Activated CD4-positive, alpha-beta T cell treated with anti-CD3 and anti-CD28 coated beads, Interleukin-2, Interleukin-4, amounts not matched to agents 100 ng/mL and 50 ng/mL, durations not matched to agents 16 hours and 8 hours (primary cell): ENCODE measurements around the gene PLK4.
A peak's percentile ranks its signal among the peaks of the same experiment; 100 is the strongest.
"Not testable (repeated sequence)": the region's sequence is repeated elsewhere in the genome, so short reads cannot be mapped to it uniquely, and the experiment has no call there.

Experiments
- DNase-seq: peaks from one replicate; pipeline ENCODE4 v3.0.0-alpha.2; 2020; ENCODE audit warnings: low spot score

PLK4 gene

DNA sequence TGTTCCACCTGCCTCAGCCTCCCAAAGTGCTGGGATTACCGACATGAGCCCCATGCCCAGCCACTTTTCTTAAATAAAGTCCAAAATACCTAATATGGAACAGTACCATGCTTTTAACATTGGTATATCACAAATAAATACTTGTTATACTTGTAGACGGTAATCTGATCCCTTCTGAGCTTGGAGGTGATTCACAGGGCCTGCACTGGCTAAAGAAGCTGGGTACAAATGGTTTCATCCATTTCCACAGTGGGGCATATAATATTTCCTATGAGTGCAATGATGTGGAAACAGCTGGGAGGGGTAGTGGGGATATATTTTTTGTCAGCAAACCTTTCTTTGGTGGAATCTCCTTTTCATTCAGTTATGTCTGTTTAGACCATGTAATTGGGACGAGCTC, 35.8 kb downstream of the PLK4 start:
- no peak for DNase-seq

- no peak for DNase-seq
Measured at GRCh38 chr4:127917151-127917550, 36.5 kb downstream of the PLK4 start.

- no peak for DNase-seq
Measured at GRCh38 chr4:127920521-127920920, 39.8 kb downstream of the PLK4 start.

DNA sequence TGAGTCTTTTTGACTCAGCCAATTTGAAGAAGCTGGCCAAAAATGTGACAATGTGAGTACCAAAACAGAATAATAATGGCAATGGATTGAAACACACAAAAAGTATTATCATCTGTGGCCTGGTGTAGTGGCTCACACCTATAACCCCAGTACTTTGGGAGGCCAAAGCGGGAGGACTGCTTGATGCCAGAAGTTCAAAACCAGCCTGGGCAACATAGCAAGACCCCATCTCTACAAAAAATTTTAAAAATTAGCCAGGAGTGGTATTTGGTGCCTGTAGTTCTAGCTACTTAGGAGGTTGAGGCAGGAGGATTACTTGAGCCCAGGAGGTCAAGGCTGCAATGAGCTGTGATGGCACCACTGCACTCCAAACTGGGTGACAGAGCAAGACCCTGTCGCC, 41.5 kb downstream of the PLK4 start:
- no peak for DNase-seq

DNA sequence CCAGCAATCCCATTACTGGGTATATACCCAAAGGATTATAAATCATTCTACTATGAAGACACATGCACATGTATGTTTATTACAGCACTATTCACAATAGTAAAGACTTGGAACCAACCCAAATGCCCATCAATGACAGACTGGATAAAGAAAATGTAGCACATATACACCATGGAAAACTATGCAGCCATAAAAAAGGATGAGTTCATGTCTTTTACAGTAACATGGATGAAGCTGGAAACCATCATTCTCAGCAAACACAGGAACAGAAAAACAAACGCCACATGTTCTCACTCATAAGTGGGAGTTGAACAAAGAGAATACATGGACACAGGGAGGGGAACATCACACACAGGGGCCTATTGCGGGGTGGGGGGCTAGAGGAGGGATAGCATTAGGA, 45.0 kb downstream of the PLK4 start:
- DNase-seq: not testable (repeated sequence)

DNA sequence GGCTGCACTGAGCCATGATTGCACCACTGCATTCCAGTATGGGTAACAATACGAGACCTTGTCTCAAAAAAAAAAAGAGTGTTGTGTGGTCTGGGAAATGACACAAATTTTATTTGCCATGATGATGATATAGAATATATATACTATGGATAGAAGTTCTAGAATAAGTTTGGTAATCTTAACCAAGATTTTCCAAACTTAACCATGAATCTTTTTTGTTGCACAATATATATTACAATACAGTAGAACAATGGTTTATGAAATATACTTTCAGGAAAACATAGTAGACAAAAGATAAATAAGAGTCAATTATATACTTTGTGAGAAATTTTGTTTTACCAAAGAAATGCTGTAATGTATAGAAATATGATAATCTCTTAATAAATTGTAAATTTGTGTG, 49.5 kb downstream of the PLK4 start:
- no peak for DNase-seq

DNA sequence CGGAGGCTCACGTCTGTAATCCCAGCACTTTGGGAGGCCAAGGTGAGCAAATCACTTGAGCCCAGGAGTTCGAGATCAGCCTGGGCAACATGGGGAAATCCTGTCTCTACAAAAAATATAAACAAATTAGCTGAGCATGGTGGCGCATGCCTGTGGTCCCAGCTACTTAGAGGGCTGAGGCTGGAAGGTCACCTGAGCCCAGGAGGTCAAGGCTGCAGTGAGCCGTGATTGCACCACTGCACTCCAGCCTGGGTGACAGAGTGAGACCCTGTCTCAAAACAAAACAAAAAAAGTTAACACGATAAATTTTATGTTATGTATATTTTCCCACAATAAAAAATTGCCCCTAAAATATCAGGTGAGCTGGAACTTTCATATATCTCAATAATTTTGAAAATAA, 51.1 kb downstream of the PLK4 start:
- DNase-seq: not testable (repeated sequence)

GRCh38 chr4:127936974-127937373, 56.3 kb downstream of the PLK4 start:
- DNase-seq: peak; percentile 3
